Measurements from ENCODE around the gene MRPL40. TPM values are rescaled to one million over a fixed set of nuclear protein-coding genes. Genes with fewer than 3 reads are reported as not detected.

MRPL40 gene
- total and polyA plus RNA-seq, 2 donors (not counting 1 experiment from before 2014, with no cell fraction given): 12.5 to 21.9 TPM

DNA sequence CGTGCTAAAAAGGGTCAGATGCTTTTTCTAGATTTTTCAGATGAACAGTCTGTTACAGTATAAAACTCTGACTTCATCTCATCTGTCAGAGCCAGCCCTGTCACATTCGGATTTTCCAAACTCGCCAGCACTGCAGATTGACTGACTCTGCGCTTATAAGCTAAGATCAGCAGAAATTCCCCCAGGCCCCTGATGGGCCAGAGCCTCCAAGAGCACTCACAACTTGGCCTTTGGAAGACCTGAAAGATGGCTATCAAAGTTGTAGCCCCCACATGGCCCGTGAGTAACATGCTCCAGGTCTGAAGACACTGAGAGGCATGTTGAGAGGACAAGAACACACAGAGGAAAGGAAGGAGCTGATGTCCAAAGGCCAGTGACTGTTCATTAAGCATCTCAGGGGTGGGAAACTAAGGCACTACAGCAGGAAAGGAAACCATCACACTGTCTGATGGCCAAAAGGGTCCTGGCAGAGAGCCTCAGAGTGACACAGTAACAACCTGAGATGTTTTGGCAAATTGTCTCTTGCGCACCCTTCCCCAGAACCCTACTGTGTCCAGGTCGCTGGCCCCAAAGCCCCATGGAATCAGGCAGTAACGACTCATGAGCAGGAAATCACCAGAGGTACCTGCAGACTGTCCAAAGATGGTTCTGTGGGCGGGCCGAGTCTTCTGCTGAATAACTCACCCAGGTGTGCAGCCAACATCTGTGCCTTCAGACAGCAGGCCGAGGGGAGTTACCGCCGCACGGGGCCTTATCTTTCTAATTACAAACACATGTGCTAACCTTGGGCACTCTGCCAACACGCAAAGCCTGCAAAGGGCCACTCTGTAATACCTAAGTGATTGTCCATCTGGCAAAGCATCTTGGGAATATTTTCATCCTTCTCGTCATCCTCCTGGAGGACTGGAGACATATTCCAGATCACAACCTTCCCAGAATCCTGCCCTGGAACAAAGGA is 24.4 kb upstream of the MRPL40 start:
- no peak for TF ChIP-seq EZH2 (IDR thresholded peaks at IDR 0.05; ENCODE audit: borderline replicate concordance, insufficient read depth, low read depth, low read length, poor library complexity, severe bottlenecking)
- TF ChIP-seq, protein P1, sequence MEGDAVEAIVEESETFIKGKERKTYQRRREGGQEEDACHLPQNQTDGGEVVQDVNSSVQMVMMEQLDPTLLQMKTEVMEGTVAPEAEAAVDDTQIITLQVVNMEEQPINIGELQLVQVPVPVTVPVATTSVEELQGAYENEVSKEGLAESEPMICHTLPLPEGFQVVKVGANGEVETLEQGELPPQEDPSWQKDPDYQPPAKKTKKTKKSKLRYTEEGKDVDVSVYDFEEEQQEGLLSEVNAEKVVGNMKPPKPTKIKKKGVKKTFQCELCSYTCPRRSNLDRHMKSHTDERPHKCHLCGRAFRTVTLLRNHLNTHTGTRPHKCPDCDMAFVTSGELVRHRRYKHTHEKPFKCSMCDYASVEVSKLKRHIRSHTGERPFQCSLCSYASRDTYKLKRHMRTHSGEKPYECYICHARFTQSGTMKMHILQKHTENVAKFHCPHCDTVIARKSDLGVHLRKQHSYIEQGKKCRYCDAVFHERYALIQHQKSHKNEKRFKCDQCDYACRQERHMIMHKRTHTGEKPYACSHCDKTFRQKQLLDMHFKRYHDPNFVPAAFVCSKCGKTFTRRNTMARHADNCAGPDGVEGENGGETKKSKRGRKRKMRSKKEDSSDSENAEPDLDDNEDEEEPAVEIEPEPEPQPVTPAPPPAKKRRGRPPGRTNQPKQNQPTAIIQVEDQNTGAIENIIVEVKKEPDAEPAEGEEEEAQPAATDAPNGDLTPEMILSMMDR (IDR thresholded peaks at IDR 0.05): no peak
- Histone ChIP-seq H3K27ac (ENCODE audit: low read length in 2 of 2) (no peak overlapping the region), H3K4me1 (ENCODE audit: control insufficient read depth in 2 of 2, insufficient read depth in 2 of 2, low read length in 2 of 2) (peaks cover 6 to 8% of the 10 kb centered on the region in 2 donors), H3K4me3 (ENCODE audit: control extremely low read depth in 1 of 5, extremely low read depth in 1 of 5, insufficient read depth in 1 of 5, low read depth in 2 of 5, low read length in 4 of 5) (no peak overlapping the region), H3K36me3 (replicated peaks in 1 of 2; ENCODE audit: control extremely low read depth in 1 of 2, control insufficient read depth in 1 of 2, extremely low read depth in 1 of 2, insufficient read depth in 2 of 2, low read length in 1 of 2) (peaks cover 0 to 61% of the 10 kb centered on the region in 2 experiments), H4K20me1 (ENCODE audit: control insufficient read depth, insufficient read depth, low read length, poor library complexity, severe bottlenecking) (peaks cover 28% of the 10 kb centered on the region), H3K27me3 (replicated peaks in 1 of 4; ENCODE audit: control extremely low read depth in 1 of 4, control insufficient read depth in 3 of 4, insufficient read depth in 4 of 4, low read length in 3 of 4) (no peaks in the 10 kb centered on the region), H3K9me3 (ENCODE audit: control extremely low read depth in 1 of 3, control insufficient read depth in 2 of 3, insufficient read depth in 1 of 3, low read length in 2 of 3) (no peaks in the 10 kb centered on the region), H3K4me2 (replicated peaks; ENCODE audit: low read depth, low read length, poor library complexity, severe bottlenecking) (no peak overlapping the region), H2AFZ (ENCODE audit: insufficient read depth, low read depth, low read length, poor library complexity, severe bottlenecking) (no peak overlapping the region), H3K9ac (ENCODE audit: low read length) (no peak overlapping the region), H3K79me2 (ENCODE audit: control insufficient read depth, insufficient read depth, low read length) (peaks cover 14% of the 10 kb centered on the region)
- H3K27ac Mint-ChIP-seq: no peak overlapping the region
- H3K9me3 Mint-ChIP-seq (ENCODE audit: insufficient read depth): no peaks in the 10 kb centered on the region
- intact Hi-C loops (cut with micrococcal nuclease): no loop called here
- DNase-seq: no peak
- 94% methylated on average over 13 of the region's 16 CpGs for WGBS (ENCODE audit: insufficient coverage)
- peaks cover 27% of the 10 kb centered on the region for H3K4me1 Mint-ChIP-seq
- no peak for ATAC-seq (ENCODE audit: low read depth)
- ChIA-PET POLR2A (no interaction called here), CTCF (no interaction called here)
- H3K27me3 Mint-ChIP-seq: no peaks in the 10 kb centered on the region
- no peak overlapping the region for H3K4me3 Mint-ChIP-seq
